ENCODE measurements around the gene PHKB.

PHKB gene

DNA sequence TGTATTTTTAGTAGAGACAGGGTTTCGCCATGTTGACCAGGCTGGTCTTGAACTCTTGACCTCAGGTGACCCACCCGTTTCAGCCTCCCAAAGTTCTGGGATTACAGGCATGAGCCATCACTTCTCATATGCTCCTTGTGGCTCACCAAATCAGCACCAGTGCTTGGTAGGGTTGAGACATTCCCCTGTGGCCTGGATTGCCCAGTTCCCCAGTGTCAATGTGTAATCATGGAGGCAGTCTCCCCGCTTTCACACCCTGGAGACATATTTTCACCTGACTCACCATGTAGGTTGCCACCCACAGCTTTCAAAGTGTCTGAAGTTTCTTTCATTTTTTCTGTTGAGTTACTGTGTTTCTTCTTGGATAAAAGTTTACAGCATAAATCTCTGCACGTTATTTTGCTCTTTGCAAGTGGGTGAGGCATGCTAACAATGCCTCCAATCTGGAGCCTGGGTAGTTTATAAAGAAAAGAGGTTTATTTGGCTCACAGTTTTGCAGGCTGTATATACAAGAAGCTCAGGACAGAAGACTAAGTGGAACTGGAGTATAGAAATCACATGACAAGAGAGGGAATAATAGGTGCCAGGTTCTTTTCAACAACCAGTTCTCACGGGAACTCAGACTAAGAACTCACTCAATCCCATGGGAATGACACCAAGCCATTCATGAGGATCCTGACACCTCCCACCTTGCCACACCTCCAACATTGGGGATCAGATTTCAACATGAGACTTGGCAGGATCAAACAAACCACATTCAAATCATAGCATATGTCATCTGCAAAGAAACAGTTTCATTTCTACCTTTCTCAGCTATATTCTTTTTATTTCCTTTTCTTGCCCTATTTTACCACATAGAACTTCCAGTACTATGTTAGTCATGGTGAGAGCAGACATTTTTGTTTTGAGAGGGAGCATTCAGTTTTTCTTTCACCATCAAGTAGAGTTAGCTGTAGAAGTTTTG lies 113.2 kb downstream of the PHKB start:
- no peak for DNase-seq

DNA sequence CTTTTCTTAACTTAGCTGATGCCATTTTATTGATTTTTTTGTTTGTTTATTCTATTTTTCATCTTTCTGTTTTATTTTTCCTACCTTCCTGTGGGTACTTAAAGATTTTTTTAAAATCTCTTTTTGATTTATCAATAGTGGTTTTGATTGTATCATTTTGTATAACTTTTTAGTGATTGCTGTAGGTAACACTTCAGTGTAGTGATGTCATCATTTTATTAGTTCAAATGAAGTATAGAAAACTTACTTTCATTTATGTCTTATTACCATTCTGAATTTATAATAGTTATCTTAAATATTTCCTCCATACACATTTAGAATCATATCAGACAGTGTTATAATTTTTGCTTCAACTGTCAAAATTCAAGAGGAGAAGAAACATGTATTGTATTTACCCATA lies 115.9 kb downstream of the PHKB start:
- no peak for DNase-seq

DNA sequence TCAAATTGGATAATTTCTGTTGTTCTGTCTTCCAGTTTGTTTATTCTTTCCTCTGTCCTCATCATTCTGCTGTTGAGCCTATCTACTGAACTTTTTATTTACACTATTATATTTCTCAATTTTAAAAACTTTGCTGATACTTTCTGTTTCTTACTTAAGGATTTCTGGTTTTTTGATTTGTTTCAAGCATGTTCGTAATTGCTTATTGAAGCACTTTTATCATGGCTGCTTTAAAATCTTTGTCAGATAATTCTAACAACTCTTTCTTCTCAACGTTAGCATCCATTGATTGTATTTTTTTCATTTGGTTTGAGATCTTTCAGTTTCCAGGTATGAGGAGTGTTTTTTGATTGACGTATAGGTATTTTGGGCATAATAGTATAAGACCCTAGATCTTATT lies 116.9 kb downstream of the PHKB start:
- no peak for DNase-seq

DNA sequence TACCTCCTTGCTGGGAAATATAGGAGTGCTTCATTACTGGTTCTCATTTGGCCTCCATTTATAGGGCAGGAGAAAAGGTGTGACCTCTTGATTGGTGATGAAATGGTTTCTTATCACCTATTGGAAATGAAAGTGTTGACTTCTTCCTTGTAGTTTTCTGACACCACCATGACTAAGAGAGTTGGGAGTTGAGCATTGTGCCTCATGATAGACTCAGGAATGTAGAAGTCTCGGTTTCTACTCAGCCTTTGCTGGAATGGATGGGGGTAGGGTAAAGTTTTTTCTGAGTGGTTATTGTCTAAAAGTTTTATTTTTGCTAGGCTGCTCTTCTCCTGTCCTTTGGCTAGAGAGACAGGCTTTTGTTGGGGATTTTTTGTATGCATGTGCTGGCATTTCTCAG lies 117.4 kb downstream of the PHKB start:
- DNase-seq, result no peak

DNA sequence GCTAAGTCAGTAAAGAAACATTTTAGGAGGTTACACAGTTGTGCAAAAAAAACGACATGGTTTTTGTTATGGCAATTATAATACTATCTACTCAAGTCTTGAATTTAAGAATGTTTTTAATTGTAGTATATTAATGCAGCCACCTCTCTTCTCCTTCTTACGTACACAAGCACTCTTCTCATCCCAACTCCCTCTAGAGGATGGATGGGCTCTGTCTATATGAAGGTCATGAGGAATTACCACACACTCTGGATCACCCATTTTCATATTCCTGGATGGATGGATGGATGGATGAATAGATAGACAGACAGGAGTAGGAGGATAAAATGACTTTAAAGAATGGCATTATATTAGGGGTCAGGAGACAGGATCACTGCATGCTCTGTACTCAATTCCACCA lies 120.0 kb downstream of the PHKB start:
- DNase-seq, result no peak

DNA sequence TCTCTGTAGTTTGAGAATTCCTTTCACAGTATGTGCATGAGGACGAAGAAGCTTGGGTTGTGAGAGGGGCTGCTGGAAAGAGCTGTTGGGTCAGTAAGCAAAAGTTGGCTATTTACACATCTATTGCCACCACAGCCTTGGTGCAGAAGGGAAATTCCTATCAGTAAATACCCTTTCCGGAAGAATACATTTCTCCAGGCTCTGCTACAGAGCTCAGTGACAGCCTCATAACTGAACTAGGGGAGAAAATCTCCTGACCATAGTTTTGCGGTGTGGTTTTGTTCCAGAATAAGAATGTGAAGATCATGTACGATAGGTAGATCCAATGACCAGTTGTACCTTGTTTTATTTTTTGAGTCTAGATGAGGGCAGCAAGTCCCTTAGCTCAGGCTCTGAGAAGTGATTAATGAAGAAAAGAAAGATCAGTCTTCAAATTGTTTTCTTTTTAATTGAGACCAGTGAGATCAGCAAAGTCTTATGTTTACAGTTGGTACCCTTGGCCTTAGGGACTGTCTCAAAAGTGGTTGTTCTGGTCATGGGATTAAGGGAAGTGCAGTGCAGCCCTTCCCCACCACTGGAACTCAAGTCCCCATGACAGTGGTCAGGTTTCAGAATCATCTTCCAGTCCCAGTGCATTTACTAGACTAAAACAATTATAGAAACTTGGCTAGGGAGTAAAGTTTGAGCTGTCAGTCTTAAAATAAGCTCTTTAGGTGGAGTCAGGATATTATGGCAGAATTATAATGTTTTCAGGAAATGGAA lies 123.5 kb downstream of the PHKB start:
- no peak for DNase-seq

DNA sequence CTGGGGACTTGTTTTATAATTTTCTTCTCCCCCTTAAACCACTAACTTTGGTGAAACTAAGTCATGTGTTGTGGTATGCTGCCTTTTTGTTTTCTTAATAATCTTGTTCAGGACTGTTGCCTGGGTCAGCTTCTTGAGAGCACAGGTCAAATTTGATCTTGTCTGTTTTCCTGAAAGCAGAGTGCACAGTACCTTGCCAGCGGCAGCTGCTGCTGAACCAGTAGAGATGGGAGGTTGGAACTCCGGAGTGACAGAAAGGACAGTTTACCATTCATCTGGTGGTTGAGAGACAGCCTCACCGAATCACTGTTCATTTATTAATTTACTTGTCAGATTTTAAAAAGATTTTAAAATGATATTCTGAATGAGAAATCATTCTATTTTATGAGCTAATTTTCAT lies 125.0 kb downstream of the PHKB start:
- no peak for DNase-seq

DNA sequence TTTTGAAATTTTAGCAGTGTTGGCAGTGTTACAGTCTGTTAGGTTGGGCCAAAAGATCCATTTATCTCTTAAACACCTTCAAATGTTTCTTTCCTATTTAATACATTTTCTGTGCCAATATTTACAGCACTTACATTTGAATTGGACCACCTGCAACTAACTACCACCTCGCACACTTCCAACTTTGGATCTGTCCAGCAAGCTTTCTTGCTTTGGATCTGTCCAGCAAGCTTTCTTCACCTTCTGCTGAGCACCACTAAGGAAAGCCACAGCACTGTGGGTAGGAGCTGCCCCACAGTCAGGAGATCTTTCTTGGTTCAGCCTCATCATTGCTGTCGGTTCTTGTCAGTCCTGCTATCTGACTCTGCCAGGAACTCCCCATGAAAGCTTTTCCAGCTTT lies 129.3 kb downstream of the PHKB start:
- DNase-seq, result no peak

DNA sequence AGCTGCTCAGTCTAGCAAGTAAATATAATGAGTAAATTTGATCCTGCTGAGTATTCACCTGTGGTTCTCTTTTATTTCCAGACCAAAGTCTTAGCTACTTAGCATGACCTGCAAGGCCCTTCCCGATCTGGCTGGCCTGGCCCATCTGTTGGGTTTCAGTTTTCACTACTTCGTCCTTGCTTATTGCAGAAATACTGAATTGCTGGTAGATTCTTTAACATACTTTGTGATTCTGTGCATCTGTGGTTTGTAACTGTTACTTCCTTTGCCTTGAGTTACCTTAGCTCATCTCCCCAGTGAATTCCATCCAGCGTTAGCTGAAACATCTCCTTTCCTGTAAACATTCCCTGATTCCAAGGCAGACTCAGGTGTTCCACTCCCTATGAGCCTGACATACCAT lies 131.1 kb downstream of the PHKB start:
- DNase-seq, result no peak

DNA sequence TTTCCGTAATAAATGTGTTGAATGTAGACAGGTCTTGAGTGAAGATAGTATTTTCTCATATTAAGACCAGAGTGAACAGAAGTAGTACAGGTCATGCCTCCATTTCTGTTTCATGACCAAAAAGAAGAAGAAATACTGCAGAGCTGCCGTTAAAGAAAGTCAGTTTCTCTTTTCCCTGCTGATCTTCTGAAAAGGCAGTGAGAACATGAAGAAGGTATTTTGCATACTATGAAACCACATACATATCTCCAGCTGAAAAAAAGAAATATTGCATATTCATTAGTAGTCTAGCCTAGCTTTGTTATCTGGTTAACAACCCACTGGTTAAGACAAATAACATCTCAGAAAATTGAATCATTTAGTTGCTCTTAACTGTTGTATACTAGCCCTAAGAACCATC lies 138.4 kb downstream of the PHKB start:
- DNase-seq, result no peak

DNA sequence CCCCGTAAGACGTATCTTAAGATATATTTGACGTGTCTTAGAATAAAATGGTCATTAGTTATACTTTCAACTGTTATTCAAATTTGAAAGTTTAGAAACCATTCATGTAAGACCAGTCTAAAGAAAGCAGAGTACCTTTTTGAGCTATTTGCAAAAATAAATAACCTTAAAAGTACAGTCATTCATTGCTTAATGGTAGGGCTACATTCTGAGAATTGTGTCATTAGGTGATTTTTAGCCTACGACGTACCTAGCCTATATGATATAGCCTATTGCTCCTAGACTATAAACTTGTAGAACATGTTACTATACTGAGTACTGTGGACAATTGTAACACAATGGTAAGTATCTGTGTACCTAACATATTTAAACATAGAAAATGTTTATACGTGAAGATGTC lies 139.2 kb downstream of the PHKB start:
- no peak for DNase-seq

DNA sequence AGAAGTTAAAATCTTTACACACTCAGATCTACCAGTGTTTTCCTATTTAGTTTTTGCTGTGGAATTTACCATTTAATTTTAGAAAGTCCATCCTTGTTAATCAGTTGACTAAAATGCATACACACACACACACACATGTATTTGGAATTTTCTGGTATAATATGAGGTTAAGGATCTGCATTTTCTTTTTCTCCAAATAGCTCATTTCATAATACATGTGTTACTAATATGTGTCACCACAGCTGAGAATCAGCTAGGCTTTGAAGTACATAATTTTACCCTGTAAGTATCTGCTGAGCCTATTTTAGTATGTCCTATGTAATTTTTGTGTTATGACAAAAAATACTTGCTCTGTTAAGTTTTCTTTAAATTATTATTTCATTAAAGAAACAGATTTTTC lies 143.2 kb downstream of the PHKB start:
- DNase-seq, result no peak

DNA sequence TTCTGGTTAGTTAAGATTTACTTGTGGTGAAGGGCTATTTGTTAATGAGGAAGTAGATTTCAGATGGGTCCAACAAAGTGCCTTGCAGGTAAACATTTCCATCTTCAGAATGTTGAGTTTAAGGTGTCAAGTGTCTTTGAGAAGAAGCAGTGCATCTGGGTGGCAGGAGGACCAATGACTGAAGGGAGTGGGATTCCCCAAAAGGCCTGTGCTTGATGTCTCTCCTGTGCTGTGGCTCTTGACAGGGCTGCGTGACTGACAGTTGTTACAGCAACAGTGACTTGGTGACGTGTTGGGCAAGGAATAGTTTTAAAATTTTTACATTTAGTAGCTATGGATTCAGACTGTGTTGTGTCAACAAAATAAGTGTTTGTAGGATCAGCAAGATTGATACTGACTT lies 149.9 kb downstream of the PHKB start:
- DNase-seq, result no peak

DNA sequence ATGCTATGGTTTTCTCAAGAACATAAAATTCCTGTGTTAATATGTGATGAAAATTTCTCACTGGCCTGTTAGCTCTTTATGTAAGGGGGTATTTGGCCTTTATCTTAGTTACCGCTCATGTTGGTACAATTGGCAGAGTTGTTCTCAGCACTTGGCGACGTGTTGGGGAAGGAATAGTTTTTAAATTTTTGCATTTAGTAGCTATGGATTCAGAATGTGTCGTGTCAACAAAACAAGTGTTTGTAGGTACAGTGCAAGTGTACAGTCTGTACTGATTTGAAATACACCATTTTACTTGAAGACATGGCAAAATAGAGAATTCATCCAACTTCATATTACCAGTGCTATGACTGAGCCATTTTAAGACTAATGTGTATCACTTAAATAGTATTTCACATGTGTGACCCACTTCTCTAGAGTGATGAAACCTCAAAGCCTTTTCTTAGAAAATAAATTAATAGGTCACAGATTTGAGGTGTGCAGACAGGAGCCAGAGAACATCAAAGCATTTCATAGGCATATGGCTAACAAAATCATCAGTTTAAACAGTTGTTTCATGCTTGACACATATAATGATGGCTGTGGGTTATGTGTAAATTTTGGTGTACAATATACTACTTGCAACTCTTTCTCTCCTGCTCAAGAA lies 150.8 kb downstream of the PHKB start:
- no peak for DNase-seq

DNA sequence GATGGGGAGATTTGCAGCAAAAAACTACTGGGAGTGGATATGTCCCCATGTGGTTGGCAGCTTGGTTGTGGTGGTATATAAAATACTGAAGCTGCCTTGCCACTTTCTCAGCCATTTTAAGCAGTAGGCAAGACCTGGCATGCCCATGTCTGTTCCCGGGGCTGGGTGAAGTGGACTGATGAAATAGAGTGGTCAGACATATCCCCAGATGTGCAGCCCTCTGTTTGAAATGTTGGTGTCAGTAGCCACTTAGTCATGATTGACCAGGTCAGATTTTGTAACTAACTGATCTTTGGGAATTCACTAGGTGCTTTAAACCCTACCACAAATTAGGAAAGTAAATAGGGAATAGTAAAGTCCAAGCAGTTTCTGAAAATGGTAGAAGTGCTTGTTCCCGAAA lies 151.6 kb downstream of the PHKB start:
- DNase-seq, result no peak

DNA sequence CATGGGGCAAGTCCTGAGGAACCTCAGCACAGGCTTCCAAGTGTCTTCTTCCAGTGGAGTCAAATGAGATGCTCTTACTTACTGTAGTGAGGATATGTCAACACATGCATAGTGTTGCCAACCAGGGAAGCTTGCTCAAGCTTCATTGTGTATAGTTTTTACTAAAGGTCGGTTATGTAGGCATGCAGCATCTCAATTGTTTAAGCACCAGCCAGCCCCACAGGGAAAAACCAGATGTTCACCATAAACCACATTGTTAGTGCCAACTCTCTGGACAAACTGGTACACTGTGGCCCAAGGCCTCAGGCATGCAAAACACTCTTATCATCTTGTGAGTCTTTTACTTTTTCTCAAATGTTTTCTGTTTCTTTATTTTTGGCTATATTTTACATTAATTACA lies 152.1 kb downstream of the PHKB start:
- DNase-seq, result no peak

DNA sequence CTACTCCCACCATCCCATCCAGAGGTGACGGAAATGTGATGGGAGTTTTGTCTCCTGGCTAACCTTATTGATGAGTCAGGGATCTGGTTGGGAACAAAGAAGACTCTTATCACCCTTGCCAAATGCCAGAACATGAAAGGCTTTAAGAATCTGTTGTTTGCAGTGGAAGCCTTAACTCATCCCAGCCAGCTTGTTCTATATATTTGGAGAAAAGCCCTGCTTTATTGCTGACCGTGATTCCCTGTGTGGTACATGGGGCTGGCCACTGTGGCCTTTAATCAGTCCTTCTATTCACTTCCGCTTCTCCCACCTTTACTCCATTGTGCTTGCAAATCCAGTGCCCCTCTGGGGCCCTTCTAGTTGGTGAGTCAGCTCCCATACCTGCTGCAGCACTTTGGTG lies 156.6 kb downstream of the PHKB start:
- DNase-seq, result no peak

DNA sequence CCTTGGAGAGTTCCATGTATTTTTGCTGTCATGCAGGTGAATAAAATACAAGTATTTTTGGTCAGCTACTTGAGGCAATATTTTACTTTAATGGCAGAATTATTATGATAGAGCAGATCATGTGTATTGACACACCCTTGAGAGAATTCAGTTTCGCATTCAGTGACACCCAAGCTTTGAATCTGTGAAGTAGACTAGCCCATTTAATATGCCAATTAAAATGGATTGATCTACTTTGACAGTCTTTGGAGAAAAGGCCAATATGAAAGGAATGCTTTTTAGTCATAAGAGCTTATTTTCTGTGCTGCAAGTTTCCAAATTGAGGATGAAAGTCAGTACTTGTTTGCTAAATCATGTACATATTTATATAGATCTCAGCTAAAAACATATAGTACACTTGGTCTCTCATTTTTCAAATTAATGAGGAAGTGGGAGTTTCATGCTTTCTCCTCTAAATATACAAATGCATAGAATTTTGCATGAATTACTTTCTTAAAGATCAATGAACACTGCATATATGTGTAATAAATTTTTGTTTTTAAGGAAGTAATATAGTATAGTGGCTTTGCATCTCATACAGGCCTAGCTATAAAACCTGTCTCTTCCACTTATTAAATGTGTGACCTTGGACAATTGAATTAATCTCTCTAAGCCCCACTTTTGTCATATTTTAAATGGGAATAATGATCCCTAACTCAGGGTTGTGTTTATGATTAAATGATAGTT lies 161.5 kb downstream of the PHKB start:
- DNase-seq, result no peak

DNA sequence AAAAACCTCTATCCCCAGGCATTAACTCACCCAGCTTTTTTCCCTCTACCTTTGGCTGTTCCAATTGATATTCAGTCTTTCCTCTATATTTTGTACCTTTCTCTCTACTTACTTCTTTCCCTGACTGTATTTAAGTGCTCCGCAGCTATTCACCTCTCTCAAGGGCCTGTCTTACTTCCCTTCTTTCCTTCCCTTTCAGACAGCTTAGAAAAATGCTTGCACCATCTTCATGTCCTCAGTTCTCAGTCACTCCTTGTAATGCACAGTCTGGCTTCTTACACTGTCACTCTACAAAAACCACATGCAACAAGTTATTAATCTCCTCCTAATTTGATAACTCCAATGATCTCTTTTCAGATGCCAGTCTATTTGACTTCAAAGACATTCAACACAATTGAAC lies 163.4 kb downstream of the PHKB start:
- no peak for DNase-seq

DNA sequence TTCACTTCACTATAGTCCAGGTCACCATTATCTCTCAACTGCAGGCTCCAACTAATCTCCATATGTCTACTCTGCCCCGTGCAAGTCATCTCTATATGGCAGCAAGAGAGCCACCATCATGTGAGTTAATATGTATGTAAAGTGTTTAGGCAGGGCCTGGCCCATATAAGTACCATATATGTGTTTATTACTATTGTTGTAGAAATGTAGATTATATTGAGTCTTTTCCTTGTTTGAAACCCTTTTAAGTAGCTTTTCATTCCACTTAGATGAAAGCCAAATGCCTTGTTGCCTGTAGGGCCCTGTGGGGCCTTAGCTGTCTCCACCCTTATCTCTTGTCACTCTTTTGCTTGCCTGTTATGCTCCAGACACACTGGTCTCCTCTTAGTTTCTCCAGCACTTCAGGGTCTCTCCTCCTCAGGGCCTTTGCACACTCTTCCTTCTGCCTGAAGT lies 164.0 kb downstream of the PHKB start:
- DNase-seq, result no peak

DNA sequence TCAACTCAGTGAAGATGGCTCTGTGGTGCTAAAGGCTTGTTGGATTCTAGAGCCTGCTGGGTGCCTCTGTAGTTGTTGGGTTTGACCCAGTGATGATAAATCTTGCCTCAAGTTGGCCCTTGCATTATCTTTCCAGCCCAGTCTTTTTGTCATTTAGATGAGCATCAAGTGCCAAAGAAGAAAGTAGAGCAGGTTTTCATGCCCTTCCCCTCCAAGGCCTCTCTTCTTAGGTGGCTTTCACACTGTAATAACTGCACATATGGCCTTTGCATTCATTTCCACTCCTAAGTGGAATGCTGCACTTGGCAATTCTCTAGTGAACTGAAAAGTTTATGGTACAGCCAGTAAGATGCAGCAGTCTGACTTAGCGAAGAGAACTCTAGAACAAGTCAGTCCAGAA lies 165.1 kb downstream of the PHKB start:
- no peak for DNase-seq

DNA sequence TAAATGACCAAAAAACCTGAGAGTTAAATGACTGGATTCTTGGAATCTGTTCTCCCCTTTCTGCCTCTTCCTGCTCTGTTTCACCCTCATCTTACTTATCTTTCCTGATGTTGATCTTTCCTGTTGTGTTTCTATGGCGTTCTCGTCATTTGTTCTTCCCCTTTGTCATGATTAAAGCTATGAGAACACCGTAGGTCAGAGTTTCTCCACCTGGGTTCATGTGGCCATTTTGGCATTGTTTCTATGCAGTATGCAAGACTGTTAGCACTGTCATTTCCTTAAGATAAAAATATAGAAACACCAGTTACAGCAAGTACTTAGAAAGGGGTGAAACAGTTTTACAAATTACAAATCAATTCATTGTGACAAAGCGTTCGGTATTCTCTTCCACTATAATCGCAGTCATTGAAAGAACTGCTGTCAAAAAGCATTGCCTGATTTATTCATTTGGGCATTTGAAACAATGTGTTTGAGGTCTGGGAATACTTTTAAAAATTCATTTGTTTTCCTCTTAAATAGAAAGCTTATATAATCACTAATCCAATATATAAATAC lies 166.0 kb downstream of the PHKB start:
- no peak for DNase-seq

DNA sequence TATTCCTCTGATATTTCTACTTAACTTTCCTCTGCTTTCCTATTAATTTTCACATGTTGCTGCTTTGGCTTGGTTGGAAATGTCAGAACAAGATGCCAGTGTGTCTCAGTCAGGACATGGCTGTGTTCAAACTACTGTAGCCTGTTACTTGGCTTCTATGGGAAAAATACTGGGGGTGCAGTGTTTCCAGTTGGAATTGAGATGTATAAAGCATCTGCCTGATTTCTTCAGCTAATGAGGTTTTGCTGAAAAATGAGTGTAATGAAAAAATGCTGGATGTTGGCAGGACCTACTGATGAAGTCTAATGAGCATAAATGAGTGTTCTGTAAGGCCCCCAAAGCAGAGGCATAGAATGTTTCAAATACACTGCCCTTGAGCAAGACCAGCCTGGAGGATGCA lies 166.6 kb downstream of the PHKB start:
- DNase-seq, result no peak
